Measurements from ENCODE around the gene ARHGEF33. TPM values are rescaled to one million over a fixed set of nuclear protein-coding genes. Genes with fewer than 3 reads are reported as not detected.

The ARHGEF33 gene
- total RNA-seq, 1 experiment from 2014 or later = 0.30 TPM

DNA sequence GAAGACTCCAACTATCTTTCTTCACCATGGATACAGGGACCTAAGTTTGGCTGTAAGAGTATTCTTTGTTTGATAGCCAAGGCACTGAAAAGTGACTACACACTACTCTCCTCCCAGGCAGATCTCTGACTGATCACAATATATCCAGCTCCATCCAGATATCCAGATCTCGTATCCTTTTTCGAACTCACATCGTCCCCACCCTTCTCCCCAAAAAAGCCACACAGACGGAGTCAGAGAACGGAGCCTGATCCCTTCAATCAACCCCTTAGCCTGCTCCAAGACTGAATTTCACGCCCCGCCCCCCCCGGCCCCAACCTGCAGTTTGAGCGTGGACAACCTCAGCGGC, 14.5 kb upstream of the ARHGEF33 start:
- H3K27me3 ChIP-seq (ENCODE audit: insufficient read depth, low read length) = no peaks in the 10 kb centered on the region
- H3K9me3 ChIP-seq (ENCODE audit: control insufficient read depth in 1 of 2, insufficient read depth in 1 of 2, low read depth in 1 of 2, low read length in 2 of 2) = no peaks in the 10 kb centered on the region
- peaks cover 3 to 13% of the 10 kb centered on the region in 2 experiments; a peak in 3 of 4 replicates for H3K4me1 ChIP-seq (ENCODE audit: control insufficient read depth in 1 of 2, insufficient read depth in 2 of 2, low read length in 2 of 2)
- peak overlapping the region; percentile 41; the same call in 1 of the 2 replicates for H3K27ac ChIP-seq (ENCODE audit: low read depth, low read length)
- BruUV-seq (replicated peaks) = no TSS peak
- H3K79me2 ChIP-seq (ENCODE audit: insufficient read depth, low read length) = peaks cover 21% of the 10 kb centered on the region
- peak overlapping the region; percentile 92 for H3K4me2 ChIP-seq (ENCODE audit: low read length)
- peak overlapping the region; percentile 20 for H2AFZ ChIP-seq (ENCODE audit: low read depth, low read length, poor library complexity, severe bottlenecking)
- POLR2A ChIA-PET = interaction anchor here (1.2 to 1.3 kb wide), 2 partner anchors 23 to 124 kb away, joined by 3 to 6 read pairs; partner anchors contain the start of gene SRSF7
- H3K36me3 ChIP-seq (ENCODE audit: control insufficient read depth in 1 of 2, insufficient read depth in 2 of 2, low read length in 2 of 2) = no peaks in the 10 kb centered on the region
- no peak for ATAC-seq
- no peak for DNase-seq (ENCODE audit: low read depth, low spot score)
- H3K9ac ChIP-seq (ENCODE audit: low read length) = peak overlapping the region; percentile 73
- H3K4me3 ChIP-seq (replicated peaks in 1 of 2; ENCODE audit: low read depth in 1 of 2, low read length in 2 of 2) = peak overlapping the region; percentile 81 to 97
- TF ChIP-seq SIN3A (IDR thresholded peaks at IDR 0.05; ENCODE audit: low read depth) (no peak), CBX3 (IDR thresholded peaks at IDR 0.05; ENCODE audit: low read depth) (no peak), SP1 (IDR thresholded peaks at IDR 0.05; ENCODE audit: low read depth) (no peak), RAD21 (IDR thresholded peaks at IDR 0.05; ENCODE audit: low read depth) (no peak), POLR2AphosphoS5 (IDR thresholded peaks at IDR 0.05; ENCODE audit: low read depth, low read length) (no peak), TCF7L2 (IDR thresholded peaks at IDR 0.05; ENCODE audit: borderline replicate concordance, extremely low read depth, insufficient read depth, insufficient read length) (no peak), CEBPB (IDR thresholded peaks at IDR 0.05; ENCODE audit: low read depth) (no peak), POLR2A (IDR thresholded peaks at IDR 0.05; ENCODE audit: borderline replicate concordance, extremely low read depth, insufficient read depth, insufficient read length) (no peak), EGR1 (IDR thresholded peaks at IDR 0.05; ENCODE audit: low read depth) (no peak), YY1 (IDR thresholded peaks at IDR 0.05; ENCODE audit: extremely low read depth, insufficient replicate concordance, low read depth, low read length) (no peak), EZH2 (IDR thresholded peaks at IDR 0.05) (no peak), ELF1 (IDR thresholded peaks at IDR 0.05; ENCODE audit: borderline replicate concordance, low read depth) (no peak)
- TF ChIP-seq, protein P1, sequence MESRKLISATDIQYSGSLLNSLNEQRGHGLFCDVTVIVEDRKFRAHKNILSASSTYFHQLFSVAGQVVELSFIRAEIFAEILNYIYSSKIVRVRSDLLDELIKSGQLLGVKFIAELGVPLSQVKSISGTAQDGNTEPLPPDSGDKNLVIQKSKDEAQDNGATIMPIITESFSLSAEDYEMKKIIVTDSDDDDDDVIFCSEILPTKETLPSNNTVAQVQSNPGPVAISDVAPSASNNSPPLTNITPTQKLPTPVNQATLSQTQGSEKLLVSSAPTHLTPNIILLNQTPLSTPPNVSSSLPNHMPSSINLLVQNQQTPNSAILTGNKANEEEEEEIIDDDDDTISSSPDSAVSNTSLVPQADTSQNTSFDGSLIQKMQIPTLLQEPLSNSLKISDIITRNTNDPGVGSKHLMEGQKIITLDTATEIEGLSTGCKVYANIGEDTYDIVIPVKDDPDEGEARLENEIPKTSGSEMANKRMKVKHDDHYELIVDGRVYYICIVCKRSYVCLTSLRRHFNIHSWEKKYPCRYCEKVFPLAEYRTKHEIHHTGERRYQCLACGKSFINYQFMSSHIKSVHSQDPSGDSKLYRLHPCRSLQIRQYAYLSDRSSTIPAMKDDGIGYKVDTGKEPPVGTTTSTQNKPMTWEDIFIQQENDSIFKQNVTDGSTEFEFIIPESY (IDR thresholded peaks at IDR 0.05; ENCODE audit: extremely low read depth, insufficient replicate concordance, low read length) = no peak
- TF ChIP-seq, protein P2, sequence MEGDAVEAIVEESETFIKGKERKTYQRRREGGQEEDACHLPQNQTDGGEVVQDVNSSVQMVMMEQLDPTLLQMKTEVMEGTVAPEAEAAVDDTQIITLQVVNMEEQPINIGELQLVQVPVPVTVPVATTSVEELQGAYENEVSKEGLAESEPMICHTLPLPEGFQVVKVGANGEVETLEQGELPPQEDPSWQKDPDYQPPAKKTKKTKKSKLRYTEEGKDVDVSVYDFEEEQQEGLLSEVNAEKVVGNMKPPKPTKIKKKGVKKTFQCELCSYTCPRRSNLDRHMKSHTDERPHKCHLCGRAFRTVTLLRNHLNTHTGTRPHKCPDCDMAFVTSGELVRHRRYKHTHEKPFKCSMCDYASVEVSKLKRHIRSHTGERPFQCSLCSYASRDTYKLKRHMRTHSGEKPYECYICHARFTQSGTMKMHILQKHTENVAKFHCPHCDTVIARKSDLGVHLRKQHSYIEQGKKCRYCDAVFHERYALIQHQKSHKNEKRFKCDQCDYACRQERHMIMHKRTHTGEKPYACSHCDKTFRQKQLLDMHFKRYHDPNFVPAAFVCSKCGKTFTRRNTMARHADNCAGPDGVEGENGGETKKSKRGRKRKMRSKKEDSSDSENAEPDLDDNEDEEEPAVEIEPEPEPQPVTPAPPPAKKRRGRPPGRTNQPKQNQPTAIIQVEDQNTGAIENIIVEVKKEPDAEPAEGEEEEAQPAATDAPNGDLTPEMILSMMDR (IDR thresholded peaks at IDR 0.05 in 2 of 3, conservative IDR thresholded peaks at IDR 0.05 in 1 of 3; ENCODE audit: borderline replicate concordance in 1 of 3, insufficient read depth in 1 of 3, low read depth in 2 of 3, low read length in 2 of 3) = no peak
- no peaks in the 10 kb centered on the region for H4K20me1 ChIP-seq (ENCODE audit: insufficient read depth)
- CTCF ChIA-PET = no interaction called here
- RAD21 ChIA-PET (ENCODE audit: low non-redundant PET in 1 of 2, low total read pairs in 2 of 2, uncharacterized antibody in 2 of 2, unreplicated experiment in 2 of 2) = no interaction called here
- H3K9me2 ChIP-seq (ENCODE audit: insufficient read depth) = no peaks in the 10 kb centered on the region
- intact Hi-C loops (cut with micrococcal nuclease) = no loop called here

Data from HCT116 (cell line).